Activated CD4-positive, alpha-beta T cell treated with anti-CD3 and anti-CD28 coated beads, Interleukin-2, amount 50 U/mL, for 16 hours (primary cell): ENCODE results near the gene NAP1L1.

Experiments
- DNase-seq: peaks from one replicate; pipeline ENCODE4 v3.0.0-alpha.2; 2020

Gene NAP1L1

DNA sequence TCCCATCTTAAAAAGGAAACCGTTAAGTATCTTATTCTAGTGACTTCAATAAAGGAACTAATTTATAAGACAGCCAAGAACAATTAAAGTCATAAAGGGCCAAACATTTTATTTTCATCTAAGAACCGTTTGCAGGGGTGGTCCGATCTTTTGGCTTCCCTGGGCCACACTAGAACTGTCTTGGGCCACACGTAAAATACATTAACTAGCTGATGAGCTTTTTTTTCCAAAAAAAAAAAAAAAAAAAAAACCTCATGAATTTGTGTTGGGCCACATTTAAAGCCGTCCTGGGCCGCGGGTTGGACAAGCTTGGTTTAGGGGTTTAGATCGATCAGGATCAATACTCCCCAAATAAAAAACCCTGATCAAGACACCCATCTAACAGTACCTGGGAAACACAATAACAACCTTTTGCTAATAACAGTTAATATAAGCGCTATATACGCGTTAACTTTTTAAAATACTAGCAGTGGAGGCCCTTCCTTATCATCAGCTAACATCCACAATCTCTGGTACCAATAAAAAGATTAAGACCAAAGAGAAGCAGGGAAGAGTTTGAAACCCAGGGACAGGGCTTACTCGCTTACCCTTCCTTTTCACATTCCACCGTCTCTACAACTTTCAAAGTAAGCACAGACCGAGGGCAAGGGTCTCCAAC lies 1.1 kb downstream of the NAP1L1 start:
- DNase-seq: no peak

GRCh38 chr12:76081909-76082308 lies 2.6 kb downstream of the NAP1L1 start:
- no peak for DNase-seq

GRCh38 chr12:76080729-76081415 lies 3.6 kb downstream of the NAP1L1 start:
- DNase-seq: no peak

DNA sequence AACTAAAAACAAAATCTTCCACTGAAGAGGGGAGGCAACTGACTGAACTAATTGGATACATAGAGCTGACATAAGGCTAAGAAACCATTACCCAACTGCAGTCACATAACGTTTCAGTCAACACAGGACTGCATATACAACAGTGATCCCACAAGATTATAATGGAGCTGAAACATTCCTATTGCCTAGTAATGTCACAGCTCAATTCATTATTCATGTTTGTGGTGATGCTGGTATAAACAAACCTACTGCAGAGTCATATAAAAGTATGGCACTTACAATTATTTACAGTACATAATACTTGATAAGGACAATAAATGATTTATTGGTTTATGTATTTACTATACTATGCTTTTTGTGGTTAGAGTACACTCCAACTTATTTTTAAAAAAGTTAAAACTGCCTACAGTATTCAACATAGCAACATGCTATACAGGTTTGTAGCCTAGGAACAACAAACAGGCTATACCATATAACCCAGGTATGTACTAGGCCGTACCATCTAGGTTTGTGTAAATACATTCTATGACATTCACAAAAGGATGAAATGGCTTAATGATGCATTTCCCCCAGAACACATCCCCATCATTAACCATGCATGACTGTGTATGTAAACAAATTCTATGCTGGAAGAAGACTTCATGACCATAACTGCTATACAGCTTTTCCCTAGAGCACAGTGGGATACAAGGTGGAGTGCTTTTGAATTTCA lies 4.3 kb downstream of the NAP1L1 start:
- DNase-seq: no peak

DNA sequence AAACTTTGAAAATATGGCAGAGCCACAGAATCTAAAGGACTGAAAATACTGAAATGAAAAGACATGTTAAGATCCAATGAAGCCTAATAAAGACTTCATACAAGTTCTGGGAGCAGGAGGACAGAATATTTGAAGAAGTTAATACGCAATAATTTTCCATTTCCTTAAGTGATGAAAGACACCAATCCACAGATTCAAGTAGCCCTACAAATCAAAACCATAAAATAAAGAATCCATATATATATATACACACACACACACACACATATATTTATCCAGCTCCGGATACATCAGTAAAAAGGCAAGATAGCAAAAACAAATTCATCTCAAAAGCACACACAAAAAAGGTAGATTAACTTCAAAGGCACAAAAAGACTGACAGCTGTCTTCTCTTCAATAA lies 5.7 kb downstream of the NAP1L1 start:
- no peak for DNase-seq

- no peak for DNase-seq
These were observed 9.0 kb downstream of the NAP1L1 start for GRCh38 chr12:76075448-76075847.

DNA sequence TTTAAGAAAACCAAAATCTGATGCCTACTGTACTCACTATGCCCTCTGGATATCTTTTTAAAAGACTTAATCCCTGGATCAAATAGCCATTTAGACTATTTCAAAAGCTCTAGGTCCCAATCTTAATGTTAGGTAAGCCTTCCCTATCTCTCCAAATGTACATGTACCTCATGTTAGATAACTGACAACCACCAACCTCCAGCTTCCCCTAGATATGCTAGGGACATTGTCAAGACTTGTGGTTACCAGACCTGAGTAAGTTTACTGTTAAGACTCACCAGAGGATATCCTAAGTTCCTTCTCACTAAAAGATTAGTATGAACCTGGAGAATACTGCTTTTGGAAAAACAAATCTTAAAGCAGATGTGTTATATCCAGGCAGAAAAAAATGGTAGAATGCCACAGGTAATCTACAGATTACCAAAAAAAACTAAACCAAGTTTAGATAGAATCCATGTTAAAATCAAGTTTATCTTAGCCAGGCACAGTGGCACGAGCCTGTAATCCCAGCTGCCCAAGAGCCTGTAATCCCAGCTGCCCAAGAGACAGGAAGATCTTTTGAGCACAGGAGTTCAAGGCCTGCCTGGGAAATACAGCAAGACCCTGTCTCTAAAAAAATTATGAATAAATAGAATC lies 9.7 kb downstream of the NAP1L1 start:
- peak; percentile 38 for DNase-seq

GRCh38 chr12:76073561-76073960 lies 10.9 kb downstream of the NAP1L1 start:
- DNase-seq: no peak

DNA sequence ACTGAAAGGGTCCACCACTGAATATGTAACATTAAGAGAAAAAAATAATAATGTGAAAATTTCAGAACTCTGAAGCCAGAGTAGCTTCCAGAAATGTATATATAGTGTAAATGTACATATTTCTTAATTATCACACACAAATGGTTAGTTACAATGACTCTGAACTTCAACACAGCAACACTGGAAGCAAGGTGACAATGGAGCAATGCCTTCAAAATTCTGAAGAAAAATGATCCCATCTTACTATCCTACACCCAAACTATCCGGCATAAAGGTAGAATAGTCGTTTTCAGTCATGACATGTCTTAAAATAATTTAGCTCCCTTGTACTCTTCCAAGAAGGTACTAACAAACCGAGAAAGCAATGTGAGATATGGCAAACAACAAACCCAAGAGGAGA lies 11.9 kb downstream of the NAP1L1 start:
- DNase-seq: no peak

GRCh38 chr12:76069339-76069738 lies 15.1 kb downstream of the NAP1L1 start:
- no peak for DNase-seq

DNA sequence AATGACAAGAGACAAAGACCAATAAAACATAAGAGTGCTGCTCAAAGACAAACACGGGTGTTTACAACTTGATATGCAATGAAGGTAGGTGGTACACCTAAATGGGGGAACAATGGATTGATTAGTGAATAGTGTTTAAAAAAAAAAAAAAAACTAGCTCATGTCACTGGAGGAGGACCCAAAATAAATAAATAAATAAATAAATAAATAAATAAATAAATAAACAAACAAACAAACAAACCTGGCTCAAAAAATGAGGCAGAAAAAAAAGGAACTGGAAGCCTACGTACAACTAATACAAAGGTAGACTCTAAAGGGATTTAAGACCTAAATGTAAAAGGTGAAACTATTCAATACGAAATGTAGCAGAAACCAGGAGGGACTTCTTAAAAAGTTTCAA lies 18.6 kb downstream of the NAP1L1 start:
- no peak for DNase-seq

GRCh38 chr12:76064904-76065303 lies 19.6 kb downstream of the NAP1L1 start:
- DNase-seq: no peak

DNA sequence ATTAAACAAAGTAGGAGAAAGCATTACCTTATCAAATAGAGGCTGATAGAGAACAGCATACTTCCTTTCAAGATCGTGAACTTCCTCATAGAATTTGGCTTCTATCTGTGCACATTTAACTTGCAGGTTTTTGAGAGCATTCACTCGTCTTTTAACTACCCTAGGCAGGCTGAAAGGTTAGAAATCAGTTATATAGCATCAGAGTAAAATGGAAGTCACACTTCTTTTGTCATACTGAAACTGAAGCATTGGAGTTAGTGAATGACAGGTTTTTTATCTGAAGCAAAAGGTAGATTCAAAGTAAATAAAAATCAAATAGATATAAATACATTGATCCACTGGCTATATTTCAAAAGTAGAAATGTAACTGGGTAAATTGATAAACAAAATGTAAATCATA lies 24.4 kb downstream of the NAP1L1 start:
- peak; percentile 31 for DNase-seq

DNA sequence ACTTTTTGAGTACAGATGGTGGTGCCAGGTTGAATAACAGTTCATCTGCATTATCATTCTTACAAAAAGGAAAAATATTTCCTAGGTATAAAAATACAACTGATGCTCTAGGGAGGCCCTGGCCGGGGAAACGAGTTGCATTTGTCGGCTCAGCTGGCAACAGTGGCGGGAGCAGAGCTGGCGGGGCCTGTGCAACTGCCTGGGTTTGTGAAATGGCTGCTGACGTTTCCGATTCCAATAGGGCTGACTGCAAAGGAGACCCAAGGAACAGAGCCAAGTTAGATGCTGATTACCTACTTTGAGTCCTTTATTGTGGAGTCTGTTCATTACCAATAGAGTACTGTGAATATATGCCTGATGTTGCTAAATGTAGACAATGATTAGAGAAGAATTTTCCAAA lies 27.2 kb downstream of the NAP1L1 start:
- no peak for DNase-seq

- no peak for DNase-seq
These were observed 29.1 kb downstream of the NAP1L1 start for GRCh38 chr12:76055393-76055792.

DNA sequence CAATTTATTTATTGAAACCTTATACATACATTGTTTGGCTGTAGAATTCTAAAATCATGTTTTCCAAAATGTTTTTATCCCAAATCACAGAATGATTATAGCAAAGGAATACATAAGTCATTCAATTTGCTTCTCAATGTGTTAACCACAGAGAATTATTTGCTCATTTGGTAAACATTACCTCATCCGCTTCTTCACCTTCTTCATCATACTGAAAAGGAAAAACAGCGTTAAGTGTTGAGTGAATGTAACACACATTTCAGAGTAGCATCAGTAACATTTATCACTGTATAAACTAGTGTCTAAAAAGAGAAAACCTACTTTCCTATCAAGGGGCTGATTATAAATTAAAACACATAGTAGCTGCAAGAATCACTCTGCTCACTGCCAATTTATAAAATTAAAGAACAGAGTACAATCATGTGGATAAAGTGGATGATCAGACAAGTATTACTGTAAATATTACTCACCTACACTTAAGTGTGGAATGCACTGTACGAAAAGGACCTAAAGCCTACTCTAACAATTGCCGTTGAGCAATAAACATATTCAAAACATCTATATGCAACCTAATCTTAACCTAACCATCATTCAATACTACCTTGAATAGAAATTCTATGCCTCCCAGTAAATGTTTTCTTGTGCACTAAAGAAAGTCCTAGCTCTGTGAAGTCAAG lies 34.8 kb downstream of the NAP1L1 start:
- DNase-seq: no peak

GRCh38 chr12:76047742-76048141 lies 36.7 kb downstream of the NAP1L1 start:
- DNase-seq: no peak

GRCh38 chr12:76047060-76047459 lies 37.4 kb downstream of the NAP1L1 start:
- DNase-seq: no peak

DNA sequence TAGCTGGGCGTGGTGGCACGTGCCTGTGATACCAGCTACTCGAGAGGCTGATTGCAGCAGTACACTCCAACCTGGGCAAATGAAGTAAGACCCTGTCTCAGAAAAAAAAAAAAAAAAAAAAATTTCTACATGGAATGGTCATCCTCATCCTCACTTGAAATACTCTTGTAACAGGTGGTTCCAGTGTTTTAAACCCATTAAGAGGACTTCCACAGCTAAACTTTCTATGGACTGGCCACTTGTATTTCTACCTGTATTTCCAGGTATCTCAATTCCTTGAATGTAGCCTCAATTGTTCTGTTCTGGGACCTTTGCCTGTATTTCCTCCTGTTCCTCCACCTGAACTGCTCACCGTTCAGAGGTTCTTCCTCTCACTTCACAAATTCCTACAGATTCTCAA lies 41.1 kb downstream of the NAP1L1 start:
- DNase-seq: no peak

DNA sequence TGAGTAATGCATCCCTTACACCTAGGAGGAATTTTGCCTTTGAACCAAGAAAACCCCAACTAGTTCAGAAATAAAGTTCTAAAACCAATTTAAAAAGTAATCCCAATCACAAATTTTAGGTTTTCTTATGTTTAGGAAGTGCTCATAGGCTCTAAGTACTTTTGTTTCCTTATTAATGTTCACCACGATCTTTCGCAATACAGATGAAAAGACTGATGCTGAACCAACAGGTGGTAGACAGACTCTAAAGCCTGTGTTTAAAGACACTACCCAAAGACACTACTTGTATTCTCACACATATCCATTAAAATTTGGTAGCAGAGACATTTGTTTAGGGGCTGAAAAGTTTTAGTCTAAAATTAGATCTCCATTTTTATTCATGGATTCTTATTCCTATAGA lies 42.3 kb downstream of the NAP1L1 start:
- no peak for DNase-seq

DNA sequence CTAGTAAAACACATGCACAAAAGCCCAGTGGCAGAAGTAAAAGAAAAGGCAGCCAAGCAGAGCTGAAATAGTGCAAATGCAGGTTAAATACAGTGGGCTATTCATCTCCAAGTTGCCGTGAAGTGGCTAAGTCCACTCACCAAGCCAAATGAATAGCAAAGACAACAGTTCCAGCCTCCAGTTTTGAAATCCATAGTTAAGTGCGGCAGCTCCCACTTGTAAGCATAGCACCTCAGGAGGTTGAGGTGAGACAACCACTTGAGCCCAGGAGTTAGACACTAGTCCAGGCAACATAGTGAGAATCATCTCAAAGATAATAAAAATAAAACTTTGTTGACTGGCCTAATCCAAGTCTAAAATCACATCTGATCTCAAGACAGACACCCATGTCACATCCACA lies 43.1 kb downstream of the NAP1L1 start:
- DNase-seq: no peak

DNA sequence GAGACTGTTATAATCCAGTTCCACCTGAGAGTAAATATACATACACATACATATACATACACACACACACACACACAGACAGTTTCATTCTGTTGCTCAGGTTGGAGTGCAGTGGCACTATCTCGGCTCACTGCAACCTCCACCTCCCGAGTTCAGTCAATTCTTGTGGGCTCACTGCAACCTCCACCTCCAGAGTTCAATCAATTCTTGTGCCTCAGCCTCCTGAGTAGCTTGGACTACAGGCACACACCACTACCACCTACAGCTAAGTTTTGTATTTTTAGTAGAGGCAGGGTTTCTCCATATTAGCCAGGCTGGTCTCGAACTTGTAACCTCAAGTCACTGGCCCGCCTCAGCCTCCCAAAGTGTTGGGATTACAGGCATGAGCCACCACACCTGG lies 44.0 kb downstream of the NAP1L1 start:
- no peak for DNase-seq

GRCh38 chr12:76038176-76038575 lies 46.3 kb downstream of the NAP1L1 start:
- no peak for DNase-seq
